HEK293 (cell line): ENCODE data around the gene PDE6B.
A peak's percentile ranks its signal among the peaks of the same experiment; 100 is the strongest.

Source experiments
- BCL11A ChIP-seq: fragments of 450-650 bp; formaldehyde crosslinking; IDR thresholded peaks from 2 replicates; pipeline ENCODE4 v1.5.1; 2016; ENCODE audit warnings: low read depth, missing biosample characterization, missing genetic modification characterization
- EGR2 ChIP-seq: fragments of 450-650 bp; formaldehyde crosslinking; IDR thresholded peaks from 2 replicates; pipeline ENCODE4 v1.5.1; 2016; ENCODE audit warnings: low read depth, missing biosample characterization, missing genetic modification characterization
- GFI1B ChIP-seq: fragments of 450-650 bp; formaldehyde crosslinking; IDR thresholded peaks from 2 replicates; pipeline ENCODE4 v1.5.1; 2016; ENCODE audit warnings: missing biosample characterization, missing genetic modification characterization
- KLF10 ChIP-seq: fragments of 450-650 bp; IDR thresholded peaks from 2 replicates; pipeline ENCODE4 v1.5.1; 2018; ENCODE audit warnings: missing biosample characterization, mild to moderate bottlenecking, missing genetic modification characterization
- KLF7 ChIP-seq: fragments of 450-650 bp; formaldehyde crosslinking; IDR thresholded peaks from 2 replicates; pipeline ENCODE4 v1.5.1; 2016; ENCODE audit warnings: missing biosample characterization, missing genetic modification characterization, borderline replicate concordance
- PATZ1 ChIP-seq: fragments of 450-650 bp; formaldehyde crosslinking; IDR thresholded peaks from 2 replicates; pipeline ENCODE4 v1.5.1; 2016; ENCODE audit warnings: missing biosample characterization, missing genetic modification characterization
- SP3 ChIP-seq: fragments of 450-650 bp; formaldehyde crosslinking; IDR thresholded peaks from 2 replicates; pipeline ENCODE4 v1.5.1; 2016; ENCODE audit warnings: missing biosample characterization, missing genetic modification characterization
- ZBTB11 ChIP-seq: fragments of 450-650 bp; formaldehyde crosslinking; conservative IDR thresholded peaks from 2 replicates; pipeline ENCODE4 v1.5.1; 2016; ENCODE audit warnings: low read depth, missing biosample characterization, missing genetic modification characterization
- ZIC2 ChIP-seq: fragments of 450-650 bp; formaldehyde crosslinking; IDR thresholded peaks from 2 replicates; pipeline ENCODE4 v1.5.1; 2016; ENCODE audit warnings: missing biosample characterization, missing genetic modification characterization
- ZNF140 ChIP-seq: fragments of 450-650 bp; formaldehyde crosslinking; IDR thresholded peaks from 2 replicates; pipeline ENCODE4 v1.5.1; 2016; ENCODE audit warnings: missing biosample characterization, missing genetic modification characterization
- ZNF184 ChIP-seq: fragments of 450-650 bp; IDR thresholded peaks from 2 replicates; pipeline ENCODE4 v1.5.1; 2018; ENCODE audit warnings: missing biosample characterization, mild to moderate bottlenecking, missing genetic modification characterization
- ZNF211 ChIP-seq: fragments of 450-650 bp; formaldehyde crosslinking; IDR thresholded peaks from 2 replicates; pipeline ENCODE4 v1.5.1; 2016; ENCODE audit warnings: low read depth, missing biosample characterization, missing genetic modification characterization
- ZNF311 ChIP-seq: fragments of 450-650 bp; formaldehyde crosslinking; IDR thresholded peaks from 2 replicates; pipeline ENCODE4 v1.5.1; 2017; ENCODE audit warnings: missing biosample characterization, missing genetic modification characterization, borderline replicate concordance
- ZNF426 ChIP-seq: fragments of 450-650 bp; formaldehyde crosslinking; IDR thresholded peaks from 2 replicates; pipeline ENCODE4 v1.5.1; 2017; ENCODE audit warnings: missing biosample characterization, missing genetic modification characterization, mild to moderate bottlenecking, inconsistent platforms, moderate library complexity
- ZNF433 ChIP-seq: fragments of 450-650 bp; formaldehyde crosslinking; IDR thresholded peaks from 2 replicates; pipeline ENCODE4 v1.5.1; 2016; ENCODE audit warnings: missing biosample characterization, missing genetic modification characterization, low read depth
- ZNF488 ChIP-seq: fragments of 450-650 bp; formaldehyde crosslinking; IDR thresholded peaks from 2 replicates; pipeline ENCODE4 v1.5.1; 2016; ENCODE audit warnings: missing biosample characterization, missing genetic modification characterization
- ZNF549 ChIP-seq: fragments of 450-650 bp; IDR thresholded peaks from 2 replicates; pipeline ENCODE4 v1.5.1; 2018; ENCODE audit warnings: missing biosample characterization, missing genetic modification characterization, mild to moderate bottlenecking, inconsistent platforms, moderate library complexity
- ZNF558 ChIP-seq: fragments of 450-650 bp; formaldehyde crosslinking; IDR thresholded peaks from 2 replicates; pipeline ENCODE4 v1.5.1; 2016; ENCODE audit warnings: missing biosample characterization, missing genetic modification characterization
- ZNF560 ChIP-seq: fragments of 450-650 bp; formaldehyde crosslinking; IDR thresholded peaks from 2 replicates; pipeline ENCODE4 v1.5.1; 2017; ENCODE audit warnings: missing biosample characterization, missing genetic modification characterization, borderline replicate concordance
- ZNF777 ChIP-seq: fragments of 450-650 bp; formaldehyde crosslinking; IDR thresholded peaks from 2 replicates; pipeline ENCODE4 v1.5.1; 2017; ENCODE audit warnings: missing biosample characterization, missing genetic modification characterization, borderline replicate concordance
- ZNF785 ChIP-seq: fragments of 450-650 bp; formaldehyde crosslinking; IDR thresholded peaks from 2 replicates; pipeline ENCODE4 v1.5.1; 2016; ENCODE audit warnings: missing biosample characterization, missing genetic modification characterization
- ZSCAN23 ChIP-seq: fragments of 450-650 bp; formaldehyde crosslinking; IDR thresholded peaks from 2 replicates; pipeline ENCODE4 v1.5.1; 2016; ENCODE audit warnings: missing biosample characterization, missing genetic modification characterization
- ZSCAN4 ChIP-seq: fragments of 450-650 bp; formaldehyde crosslinking; IDR thresholded peaks from 2 replicates; pipeline ENCODE4 v1.5.1; 2017; ENCODE audit warnings: missing biosample characterization, missing genetic modification characterization
- TF ChIP-seq, protein P1 (sequence below): fragments of 450-650 bp; formaldehyde crosslinking; IDR thresholded peaks from 2 replicates; pipeline ENCODE4 v1.5.0; 2017; ENCODE audit warnings: missing biosample characterization, missing genetic modification characterization, borderline replicate concordance
- TF ChIP-seq, protein P2 (sequence below): fragments of 450-650 bp; formaldehyde crosslinking; IDR thresholded peaks from 2 replicates; pipeline ENCODE4 v1.5.1; 2016; ENCODE audit warnings: missing biosample characterization, missing genetic modification characterization, low read depth
- TF ChIP-seq, protein P3 (sequence below): fragments of 450-650 bp; formaldehyde crosslinking; optimal IDR thresholded peaks from 2 replicates; pipeline ENCODE3; 2016; ENCODE audit warnings: missing biosample characterization, mild to moderate bottlenecking, missing genetic modification characterization

Gene PDE6B

GRCh38 chr4:683982-684622, 58.7 kb downstream of the PDE6B start (continued):
- peak; percentile 94 for TF ChIP-seq PATZ1 (tag by site-specific recombination)
- no peak for TF ChIP-seq ZSCAN4 (tag by site-specific recombination)
- TF ChIP-seq, protein P1, sequence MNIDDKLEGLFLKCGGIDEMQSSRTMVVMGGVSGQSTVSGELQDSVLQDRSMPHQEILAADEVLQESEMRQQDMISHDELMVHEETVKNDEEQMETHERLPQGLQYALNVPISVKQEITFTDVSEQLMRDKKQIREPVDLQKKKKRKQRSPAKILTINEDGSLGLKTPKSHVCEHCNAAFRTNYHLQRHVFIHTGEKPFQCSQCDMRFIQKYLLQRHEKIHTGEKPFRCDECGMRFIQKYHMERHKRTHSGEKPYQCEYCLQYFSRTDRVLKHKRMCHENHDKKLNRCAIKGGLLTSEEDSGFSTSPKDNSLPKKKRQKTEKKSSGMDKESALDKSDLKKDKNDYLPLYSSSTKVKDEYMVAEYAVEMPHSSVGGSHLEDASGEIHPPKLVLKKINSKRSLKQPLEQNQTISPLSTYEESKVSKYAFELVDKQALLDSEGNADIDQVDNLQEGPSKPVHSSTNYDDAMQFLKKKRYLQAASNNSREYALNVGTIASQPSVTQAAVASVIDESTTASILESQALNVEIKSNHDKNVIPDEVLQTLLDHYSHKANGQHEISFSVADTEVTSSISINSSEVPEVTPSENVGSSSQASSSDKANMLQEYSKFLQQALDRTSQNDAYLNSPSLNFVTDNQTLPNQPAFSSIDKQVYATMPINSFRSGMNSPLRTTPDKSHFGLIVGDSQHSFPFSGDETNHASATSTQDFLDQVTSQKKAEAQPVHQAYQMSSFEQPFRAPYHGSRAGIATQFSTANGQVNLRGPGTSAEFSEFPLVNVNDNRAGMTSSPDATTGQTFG (tag by site-specific recombination) = no peak
- TF ChIP-seq KLF10 (tag by site-specific recombination) = no peak
- no peak for TF ChIP-seq ZNF426 (tag by site-specific recombination)
- TF ChIP-seq, protein P2, sequence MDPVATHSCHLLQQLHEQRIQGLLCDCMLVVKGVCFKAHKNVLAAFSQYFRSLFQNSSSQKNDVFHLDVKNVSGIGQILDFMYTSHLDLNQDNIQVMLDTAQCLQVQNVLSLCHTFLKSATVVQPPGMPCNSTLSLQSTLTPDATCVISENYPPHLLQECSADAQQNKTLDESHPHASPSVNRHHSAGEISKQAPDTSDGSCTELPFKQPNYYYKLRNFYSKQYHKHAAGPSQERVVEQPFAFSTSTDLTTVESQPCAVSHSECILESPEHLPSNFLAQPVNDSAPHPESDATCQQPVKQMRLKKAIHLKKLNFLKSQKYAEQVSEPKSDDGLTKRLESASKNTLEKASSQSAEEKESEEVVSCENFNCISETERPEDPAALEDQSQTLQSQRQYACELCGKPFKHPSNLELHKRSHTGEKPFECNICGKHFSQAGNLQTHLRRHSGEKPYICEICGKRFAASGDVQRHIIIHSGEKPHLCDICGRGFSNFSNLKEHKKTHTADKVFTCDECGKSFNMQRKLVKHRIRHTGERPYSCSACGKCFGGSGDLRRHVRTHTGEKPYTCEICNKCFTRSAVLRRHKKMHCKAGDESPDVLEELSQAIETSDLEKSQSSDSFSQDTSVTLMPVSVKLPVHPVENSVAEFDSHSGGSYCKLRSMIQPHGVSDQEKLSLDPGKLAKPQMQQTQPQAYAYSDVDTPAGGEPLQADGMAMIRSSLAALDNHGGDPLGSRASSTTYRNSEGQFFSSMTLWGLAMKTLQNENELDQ = no peak
- peak; percentile 92 for TF ChIP-seq ZIC2
- TF ChIP-seq ZNF560 = no peak
- no peak for TF ChIP-seq ZNF433 (tag by site-specific recombination)
- TF ChIP-seq BCL11A (tag by site-specific recombination) = no peak
- TF ChIP-seq ZNF785 = no peak
- TF ChIP-seq ZBTB11 (tag by site-specific recombination) = no peak
- no peak for TF ChIP-seq ZNF549 (tag by site-specific recombination)
- no peak for TF ChIP-seq ZNF211 (tag by site-specific recombination)
- no peak for TF ChIP-seq GFI1B (tag by site-specific recombination)
- peak; percentile 44; the same call in 1 of the 2 replicates for TF ChIP-seq SP3 (tag by site-specific recombination)
- TF ChIP-seq KLF7 (tag by site-specific recombination) = no peak
- TF ChIP-seq, protein P3, sequence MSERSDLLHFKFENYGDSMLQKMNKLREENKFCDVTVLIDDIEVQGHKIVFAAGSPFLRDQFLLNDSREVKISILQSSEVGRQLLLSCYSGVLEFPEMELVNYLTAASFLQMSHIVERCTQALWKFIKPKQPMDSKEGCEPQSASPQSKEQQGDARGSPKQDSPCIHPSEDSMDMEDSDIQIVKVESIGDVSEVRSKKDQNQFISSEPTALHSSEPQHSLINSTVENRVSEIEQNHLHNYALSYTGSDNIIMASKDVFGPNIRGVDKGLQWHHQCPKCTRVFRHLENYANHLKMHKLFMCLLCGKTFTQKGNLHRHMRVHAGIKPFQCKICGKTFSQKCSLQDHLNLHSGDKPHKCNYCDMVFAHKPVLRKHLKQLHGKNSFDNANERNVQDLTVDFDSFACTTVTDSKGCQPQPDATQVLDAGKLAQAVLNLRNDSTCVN = no peak
- no peak for TF ChIP-seq ZNF311 (tag by site-specific recombination)
- TF ChIP-seq ZSCAN23 (tag by site-specific recombination) = no peak
- TF ChIP-seq ZNF488 (tag by site-specific recombination) = no peak
- no peak for TF ChIP-seq ZNF777 (tag by site-specific recombination)
- no peak for TF ChIP-seq ZNF558 (tag by site-specific recombination)
- TF ChIP-seq ZNF140 = no peak
- TF ChIP-seq EGR2 (tag by site-specific recombination) = no peak
- no peak for TF ChIP-seq ZNF184
